ENCODE data around the gene RAB17.

The RAB17 gene

GRCh38 chr2:237558961-237559641, 31.4 kb downstream of the RAB17 start:
- no peak for DNase-seq

- DNase-seq: no peak
These were observed 32.9 kb downstream of the RAB17 start for GRCh38 chr2:237557633-237558015.

DNA sequence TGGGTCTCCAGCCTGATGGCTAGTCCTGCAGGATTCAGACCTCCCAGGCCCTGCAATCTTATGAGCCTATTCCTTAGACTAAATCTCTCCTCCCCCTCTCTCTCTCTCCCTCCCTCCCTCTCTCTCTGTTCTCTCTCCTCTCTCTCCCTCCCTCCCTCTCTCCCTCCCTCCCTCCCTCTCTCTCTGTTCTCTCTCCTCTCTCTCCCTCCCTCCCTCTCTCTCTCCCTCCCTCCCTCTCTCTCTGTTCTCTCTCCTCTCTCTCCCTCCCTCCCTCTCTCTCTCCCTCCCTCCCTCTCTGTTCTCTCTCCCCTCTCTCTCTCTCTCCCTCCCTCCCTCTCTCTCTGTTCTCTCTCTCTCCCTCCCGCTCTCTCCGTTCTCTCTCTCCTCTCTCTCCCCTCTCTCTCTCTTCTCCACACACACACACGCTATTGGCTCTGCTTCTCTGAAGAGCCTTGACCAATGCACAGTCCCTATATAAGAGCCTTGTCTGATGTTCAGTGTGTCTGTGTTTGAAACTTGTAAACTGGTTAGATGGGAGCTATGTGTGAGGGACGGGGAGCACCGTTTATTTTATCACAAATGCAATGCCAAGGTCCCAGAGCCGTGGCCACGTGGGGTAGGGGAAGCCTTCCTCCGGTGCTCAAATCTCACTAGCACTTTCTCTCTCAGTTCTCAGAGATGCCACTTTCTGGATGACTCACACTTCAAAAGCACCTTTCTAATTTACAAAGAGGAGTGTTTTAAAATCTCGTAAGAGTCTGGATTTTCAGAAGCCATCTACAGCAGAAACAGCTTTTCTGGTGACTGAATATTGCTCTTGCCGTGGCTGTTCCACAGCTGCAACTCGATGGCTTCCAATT, 33.5 kb downstream of the RAB17 start:
- no peak for DNase-seq

DNA sequence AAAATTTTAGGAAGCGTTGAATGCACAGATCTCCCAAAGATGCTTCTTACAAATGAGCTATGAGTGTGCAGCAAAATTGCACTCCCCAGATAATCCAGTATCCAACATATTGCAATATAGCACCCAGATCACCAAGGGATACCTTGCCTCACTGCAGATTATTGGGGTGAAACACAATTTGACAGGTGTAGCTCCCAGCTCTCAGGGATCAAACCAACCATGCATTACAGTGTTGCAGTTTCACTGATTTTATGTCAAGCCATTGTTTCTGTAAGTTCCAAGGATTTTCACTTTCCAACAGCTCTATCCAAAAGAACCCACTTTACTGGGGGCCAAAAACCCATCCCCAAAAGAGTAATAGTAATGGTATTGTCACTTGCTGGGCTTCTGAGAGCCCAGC, 35.0 kb downstream of the RAB17 start:
- no peak for DNase-seq

DNA sequence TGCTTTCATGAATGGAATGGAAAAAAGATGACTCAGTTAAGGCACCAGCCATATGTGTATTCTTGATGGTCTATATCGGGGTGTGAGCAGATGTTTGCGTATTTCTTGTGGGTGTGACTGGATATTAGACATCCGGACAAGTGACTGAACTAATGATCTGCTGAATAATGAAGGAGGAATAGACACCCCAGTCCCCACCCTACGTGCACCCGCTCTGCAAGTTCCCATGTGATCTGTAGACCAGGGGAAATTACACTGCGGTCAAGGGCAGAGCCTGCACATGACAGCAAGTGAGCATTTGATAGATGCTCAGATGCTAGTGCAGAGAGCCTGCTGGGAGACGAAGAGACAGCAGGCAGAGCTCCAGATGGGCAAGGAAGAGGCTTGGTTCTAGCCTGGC, 36.6 kb downstream of the RAB17 start:
- no peak for DNase-seq

- DNase-seq: no peak
These were observed 37.6 kb downstream of the RAB17 start for GRCh38 chr2:237552908-237553307.

DNA sequence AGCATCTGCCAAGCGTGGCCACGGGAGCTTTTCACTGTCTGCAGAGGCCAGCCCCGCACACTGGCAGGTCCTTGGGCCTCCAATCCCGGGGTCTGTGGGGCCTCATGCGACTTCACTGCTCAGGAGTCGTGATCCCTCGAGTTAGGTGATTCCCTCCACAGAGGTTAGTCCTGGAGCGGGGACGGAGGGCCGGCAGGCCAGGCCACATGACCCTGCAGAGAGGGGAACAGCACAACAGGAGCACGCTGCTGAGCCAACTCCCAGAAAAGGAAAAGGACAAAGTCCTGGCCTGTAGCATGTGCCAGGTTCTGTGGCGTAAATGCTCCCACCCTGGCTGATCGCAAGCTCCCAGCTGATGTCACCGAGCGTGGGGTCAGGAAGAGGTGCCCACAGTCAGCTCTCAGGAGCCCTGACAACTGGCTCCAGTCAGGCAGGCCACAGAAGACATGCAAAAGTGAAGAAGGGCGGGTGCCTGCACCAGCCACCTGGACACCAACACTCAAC, 39.4 kb downstream of the RAB17 start:
- DNase-seq: no peak

DNA sequence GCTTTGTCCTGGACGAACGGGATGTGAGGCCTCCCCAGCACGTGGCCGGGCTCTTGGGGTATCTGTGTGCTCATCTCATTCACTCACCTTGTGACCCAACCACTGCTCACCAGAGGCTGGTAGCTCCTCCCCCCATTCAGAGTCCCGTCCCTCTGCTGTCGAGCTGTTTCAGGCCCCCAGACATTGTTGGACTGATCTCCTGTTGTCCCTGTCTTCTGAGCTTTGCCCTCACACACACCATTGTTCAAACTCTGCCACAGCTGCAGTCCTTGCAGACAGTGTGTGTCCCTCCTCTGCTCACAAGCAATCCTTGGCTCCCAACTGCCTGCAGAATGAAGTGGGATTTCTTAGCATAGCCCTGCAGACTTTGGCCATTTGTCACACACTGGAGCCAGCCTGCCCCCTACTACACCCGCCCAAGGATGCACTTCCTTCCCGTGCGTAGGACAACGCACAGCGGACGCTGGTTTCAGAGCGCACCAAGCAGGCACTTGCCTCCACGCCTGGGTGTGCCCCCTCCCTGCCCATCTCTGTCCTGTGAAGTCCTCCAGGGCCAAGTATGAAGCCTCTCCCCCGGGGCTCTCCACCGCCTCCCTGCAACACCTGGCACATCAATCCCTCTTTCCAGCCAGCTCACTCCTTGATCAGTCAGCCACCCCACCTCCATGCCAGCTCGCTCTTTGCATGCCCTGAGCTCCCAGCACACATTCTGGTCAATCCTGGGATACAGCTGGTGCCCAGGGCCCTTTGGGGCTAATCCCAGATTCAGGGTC, 40.7 kb downstream of the RAB17 start:
- DNase-seq: no peak

DNA sequence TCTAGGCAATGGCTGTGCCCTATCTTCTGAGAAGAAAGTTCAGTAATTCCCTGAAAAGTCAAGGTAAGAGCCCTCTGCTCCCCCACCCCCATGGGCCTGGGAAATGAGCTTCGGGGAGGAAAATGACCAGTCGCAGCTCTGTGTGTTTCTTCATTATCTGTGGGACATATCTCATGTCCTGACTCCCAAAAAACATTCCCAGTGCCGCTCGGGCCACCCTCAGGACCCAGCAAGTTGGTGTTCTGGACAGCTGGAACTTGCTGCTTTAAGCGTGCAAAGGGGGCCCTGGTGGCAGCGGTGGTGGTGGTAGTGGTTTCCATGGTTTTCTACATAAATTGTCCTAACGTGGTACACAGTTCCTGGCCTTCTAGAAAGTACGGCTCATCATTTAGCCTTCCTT, 41.3 kb downstream of the RAB17 start:
- no peak for DNase-seq

DNA sequence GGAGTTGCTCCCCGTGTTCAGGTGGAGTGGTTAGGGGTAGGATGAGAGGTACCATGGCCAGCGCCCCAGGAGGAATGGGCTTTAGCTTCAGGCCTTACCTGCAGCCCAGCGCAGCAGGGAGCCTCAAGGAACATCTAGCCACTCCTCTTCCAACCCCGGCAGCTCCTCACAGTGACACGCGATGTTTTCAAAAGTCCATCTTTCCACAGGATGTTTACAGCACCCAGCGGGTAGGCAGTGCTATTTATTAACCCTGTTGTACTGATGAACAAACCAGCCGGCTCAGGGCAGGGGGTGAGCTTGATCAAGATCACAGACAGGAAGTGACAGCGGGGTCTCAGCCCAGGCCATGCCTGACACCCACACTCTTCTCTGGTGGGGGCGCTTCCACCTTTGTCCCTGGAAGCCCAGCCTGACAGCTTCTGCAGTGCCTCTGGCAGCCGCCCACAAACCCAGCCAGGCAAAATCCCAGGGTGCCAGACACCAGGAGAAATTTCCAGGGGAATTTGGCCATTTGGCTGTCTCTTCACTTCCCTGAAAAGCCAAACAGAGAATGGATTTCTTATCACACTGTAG, 42.6 kb downstream of the RAB17 start:
- no peak for DNase-seq

DNA sequence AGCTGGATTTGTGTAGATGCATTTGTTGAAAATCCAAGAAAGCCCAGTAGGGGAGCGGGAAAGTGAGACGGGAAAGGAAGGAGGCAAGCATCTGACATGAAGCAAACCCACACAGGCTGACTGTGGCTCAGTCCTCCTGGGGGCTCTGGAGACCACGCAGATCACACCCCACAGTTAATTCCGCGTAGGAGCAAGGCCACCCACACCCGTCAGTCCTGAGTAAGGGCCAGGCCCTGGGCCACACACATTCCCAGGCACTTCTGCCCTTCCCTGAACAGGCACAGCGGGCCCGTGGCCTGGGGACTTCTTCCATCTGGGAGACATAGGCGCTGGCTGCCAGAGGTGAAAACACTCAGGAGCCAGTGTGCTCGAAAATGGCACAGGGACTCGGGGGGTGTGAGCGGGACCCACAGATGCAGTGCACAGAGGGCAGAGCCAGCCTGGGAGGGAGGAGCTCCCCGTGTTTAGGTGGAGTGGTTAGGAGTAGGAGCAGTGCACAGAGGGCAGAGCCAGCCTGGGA, 43.6 kb downstream of the RAB17 start:
- DNase-seq: no peak

- no peak for DNase-seq
These were observed 44.3 kb downstream of the RAB17 start for GRCh38 chr2:237546040-237546875.

DNA sequence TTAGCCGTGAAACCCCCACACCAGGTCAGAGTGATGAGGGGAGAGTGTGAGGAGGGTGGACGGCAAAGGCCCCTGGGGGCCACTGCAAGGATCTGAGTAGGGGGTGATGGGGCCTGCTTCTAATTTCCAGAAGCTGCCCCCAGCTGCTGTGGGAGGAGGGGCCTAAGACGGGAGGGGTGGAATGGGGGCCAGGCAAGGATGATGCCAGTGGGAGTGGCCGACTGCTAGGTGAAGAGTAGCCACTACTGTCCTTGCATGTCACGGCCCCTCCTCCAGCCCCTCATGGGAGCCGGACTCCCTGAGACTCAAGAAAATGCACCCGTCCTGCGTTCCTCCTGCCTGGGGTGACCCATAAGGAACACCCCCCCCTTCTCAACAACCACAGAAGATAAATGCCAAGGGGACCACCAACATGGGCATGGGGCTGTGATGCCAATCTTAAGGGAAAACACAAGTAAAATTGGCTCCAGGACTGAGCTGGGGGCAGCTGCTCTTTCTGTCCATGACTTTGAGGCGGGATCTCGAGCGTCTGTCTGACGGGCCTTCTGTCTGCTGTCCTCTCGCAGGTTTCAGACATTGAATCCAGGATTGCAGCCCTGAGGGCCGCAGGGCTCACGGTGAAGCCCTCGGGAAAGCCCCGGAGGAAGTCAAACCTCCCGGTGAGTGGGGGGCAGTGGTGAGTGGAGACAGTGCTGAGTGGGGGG, 48.4 kb downstream of the RAB17 start:
- DNase-seq: no peak

- no peak for DNase-seq
These were observed 49.3 kb downstream of the RAB17 start for GRCh38 chr2:237541243-237541642.

- no peak for DNase-seq
These were observed 49.7 kb downstream of the RAB17 start for GRCh38 chr2:237540823-237541222.

DNA sequence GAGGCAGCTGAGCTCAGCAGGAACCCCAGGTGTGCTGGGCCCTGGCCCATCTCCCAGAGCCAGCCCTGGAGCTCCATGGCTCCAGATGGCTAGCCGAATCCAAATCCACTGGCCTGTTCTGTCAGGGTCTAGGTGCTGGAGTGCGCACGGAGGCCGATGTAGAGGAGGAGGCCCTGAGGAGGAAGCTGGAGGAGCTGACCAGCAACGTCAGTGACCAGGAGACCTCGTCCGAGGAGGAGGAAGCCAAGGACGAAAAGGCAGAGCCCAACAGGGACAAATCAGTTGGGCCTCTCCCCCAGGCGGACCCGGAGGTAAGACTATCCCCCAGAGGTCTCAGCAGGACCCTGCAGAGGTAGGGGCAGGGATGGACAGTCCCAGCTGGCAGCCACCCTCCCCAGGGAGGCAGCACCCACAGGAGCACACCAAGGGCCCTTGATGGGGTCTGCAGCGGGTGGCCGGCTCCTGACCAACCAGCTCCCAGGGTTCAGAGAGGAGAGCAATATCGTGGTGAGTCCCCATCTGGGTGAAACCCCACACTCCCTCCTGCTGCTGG, 50.2 kb downstream of the RAB17 start:
- no peak for DNase-seq

DNA sequence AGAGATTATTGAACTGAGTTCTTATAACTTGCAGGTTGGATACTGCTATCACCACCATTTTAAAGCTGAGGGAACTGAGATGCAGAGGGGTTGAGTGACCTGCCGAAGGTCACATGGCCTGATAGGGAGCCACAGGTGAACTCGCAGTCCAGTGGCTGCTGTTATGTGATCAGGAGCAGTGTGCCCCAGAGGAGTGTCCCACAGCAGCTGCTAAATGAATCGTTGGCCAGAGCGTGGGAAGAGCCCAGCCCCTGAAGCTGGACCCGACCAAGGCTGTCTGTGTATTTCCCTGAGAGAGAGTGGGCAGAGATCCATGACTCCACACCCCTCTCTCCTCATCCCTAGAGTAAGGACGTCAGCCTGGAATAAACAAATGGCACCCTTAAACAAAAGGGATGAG, 50.9 kb downstream of the RAB17 start:
- DNase-seq: no peak

GRCh38 chr2:237538901-237539300, 51.6 kb downstream of the RAB17 start:
- DNase-seq: no peak

GRCh38 chr2:237538001-237538720, 52.4 kb downstream of the RAB17 start:
- DNase-seq: no peak

GRCh38 chr2:237536617-237537016, 53.9 kb downstream of the RAB17 start:
- no peak for DNase-seq
